ENCODE results near the gene ZP1. TPM values are rescaled to one million over a fixed set of nuclear protein-coding genes. Genes with fewer than 3 reads are reported as not detected.

Gene ZP1
- total RNA-seq, 4 donors from 2014 or later = not detected

DNA sequence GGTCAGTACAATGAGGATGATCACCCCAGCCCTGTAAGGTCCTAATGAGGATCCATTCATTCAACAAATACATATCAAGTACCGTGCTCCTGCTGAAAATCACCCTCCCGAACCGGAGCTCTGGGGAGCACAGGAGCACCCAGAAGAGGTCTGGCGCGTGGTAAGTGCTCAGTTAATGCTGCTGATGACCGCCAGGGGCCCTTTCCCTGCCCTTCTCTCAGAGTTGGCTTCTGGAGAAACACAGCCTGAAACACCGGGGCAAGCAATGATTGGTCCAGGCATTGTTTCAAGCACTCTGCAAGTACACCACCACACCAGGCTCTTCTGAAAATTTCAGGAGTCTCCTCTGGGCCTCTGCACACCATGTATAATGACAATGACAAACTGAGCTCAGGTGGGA lies 29.2 kb upstream of the ZP1 start:
- Histone ChIP-seq H3K27ac (no peak overlapping the region), H3K9me3 (no peaks in the 10 kb centered on the region), H3K36me3 (no peaks in the 10 kb centered on the region), H3K27me3 (no peaks in the 10 kb centered on the region), H3K4me1 (peaks cover 9 to 22% (median 20%) of the 10 kb centered on the region in 4 donors), H3K4me3 (no peak overlapping the region)
- in situ Hi-C loops (cut with MboI; ENCODE audit: low pct_ligation_motif_present in 1 of 4, low pct_unique_long_range_greater_than_20kb in 1 of 4, low sequenced_read_pairs in 3 of 4) (loop anchor here in 3 of 4 donors (10.0 to 25.0 kb wide), 4 partner anchors 57 to 499 kb away; partner anchors contain the start of genes DDB1 (in 1 of the 3) and TKFC (in 1 of the 3)), intact Hi-C loops (cut with DNase I; ENCODE audit: low total_unique reads) (no loop called here)
- TF ChIP-seq POLR2A (IDR thresholded peaks at IDR 0.05) = no peak
- TF ChIP-seq POLR2AphosphoS5 (IDR thresholded peaks at IDR 0.05) = no peak
- TF ChIP-seq, protein P1, sequence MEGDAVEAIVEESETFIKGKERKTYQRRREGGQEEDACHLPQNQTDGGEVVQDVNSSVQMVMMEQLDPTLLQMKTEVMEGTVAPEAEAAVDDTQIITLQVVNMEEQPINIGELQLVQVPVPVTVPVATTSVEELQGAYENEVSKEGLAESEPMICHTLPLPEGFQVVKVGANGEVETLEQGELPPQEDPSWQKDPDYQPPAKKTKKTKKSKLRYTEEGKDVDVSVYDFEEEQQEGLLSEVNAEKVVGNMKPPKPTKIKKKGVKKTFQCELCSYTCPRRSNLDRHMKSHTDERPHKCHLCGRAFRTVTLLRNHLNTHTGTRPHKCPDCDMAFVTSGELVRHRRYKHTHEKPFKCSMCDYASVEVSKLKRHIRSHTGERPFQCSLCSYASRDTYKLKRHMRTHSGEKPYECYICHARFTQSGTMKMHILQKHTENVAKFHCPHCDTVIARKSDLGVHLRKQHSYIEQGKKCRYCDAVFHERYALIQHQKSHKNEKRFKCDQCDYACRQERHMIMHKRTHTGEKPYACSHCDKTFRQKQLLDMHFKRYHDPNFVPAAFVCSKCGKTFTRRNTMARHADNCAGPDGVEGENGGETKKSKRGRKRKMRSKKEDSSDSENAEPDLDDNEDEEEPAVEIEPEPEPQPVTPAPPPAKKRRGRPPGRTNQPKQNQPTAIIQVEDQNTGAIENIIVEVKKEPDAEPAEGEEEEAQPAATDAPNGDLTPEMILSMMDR (IDR thresholded peaks at IDR 0.05) = no peak
- no peak for TF ChIP-seq EP300 (IDR thresholded peaks at IDR 0.05; ENCODE audit: low read depth)
- DNase-seq = no peak
- WGBS, 2 donors (ENCODE audit: low coverage in 1 of 2) = 88% methylated on average over 7 of the region's 7 CpGs; no CpG with 5 or more reads in 1 of the 2 donors

DNA sequence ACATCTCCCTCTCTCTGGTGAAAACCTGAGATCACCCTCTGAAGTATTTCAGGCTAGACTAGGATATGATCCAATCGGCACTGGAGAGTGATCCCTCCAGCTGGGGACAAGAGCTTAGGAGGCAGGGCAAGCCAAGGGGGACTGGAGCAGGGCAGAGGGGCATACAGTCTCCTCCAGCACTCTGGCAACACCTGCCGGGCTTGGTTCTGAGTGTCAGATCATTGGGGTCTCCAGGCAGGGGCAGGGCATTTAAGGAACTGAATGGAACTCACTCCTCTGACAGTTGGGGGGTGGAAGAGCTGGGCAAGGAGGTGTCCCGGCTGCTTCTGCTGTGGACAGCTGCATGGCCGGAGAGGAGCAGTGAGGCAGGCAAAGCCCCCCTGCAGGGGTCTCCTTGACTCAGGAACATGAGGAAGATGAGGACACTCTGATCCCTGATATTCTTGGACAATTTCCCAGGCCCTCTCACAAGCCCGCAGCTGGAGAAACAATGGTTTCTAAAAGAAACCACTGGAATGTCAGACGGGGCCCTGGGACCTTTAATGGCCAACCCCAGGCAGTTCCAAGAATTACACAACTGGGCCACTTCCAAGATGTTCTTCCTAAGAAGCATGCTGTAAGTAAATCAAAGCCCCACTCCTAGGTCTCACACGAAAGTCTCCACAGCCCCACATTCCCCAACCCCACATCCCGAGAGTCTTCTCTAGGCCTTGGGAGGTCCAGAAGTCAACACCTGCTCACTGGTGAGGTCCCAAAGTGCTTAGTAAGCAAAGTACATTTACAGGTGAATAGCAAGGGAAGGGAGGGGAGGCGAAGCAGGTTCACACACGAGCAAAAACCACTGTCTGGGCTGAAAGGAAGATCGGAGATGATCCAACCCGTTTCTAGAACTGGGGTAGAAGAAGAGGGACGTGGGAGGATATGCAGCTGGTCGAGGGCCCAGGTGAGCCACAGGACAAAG lies 26.6 kb upstream of the ZP1 start:
- peak; percentile 33 for DNase-seq
- Histone ChIP-seq H3K27me3 (no peaks in the 10 kb centered on the region), H3K4me1 (peaks cover 19 to 39% (median 32%) of the 10 kb centered on the region in 4 donors), H3K9me3 (no peaks in the 10 kb centered on the region), H3K27ac (peak overlapping the region; percentile 69 to 85 (median 80)), H3K36me3 (no peaks in the 10 kb centered on the region), H3K4me3 (peak overlapping the region in 1 of 4 donors; percentile 96)
- WGBS, 2 donors (ENCODE audit: low coverage in 1 of 2) = 79 to 81% methylated on average over 3 to 14 of the region's 14 CpGs
- intact Hi-C loops (cut with DNase I; ENCODE audit: low total_unique reads) = no loop called here
- no peak for TF ChIP-seq POLR2AphosphoS5 (IDR thresholded peaks at IDR 0.05)
- TF ChIP-seq, protein P1 (IDR thresholded peaks at IDR 0.05) = no peak
- TF ChIP-seq POLR2A (IDR thresholded peaks at IDR 0.05) = no peak
- no peak for TF ChIP-seq EP300 (IDR thresholded peaks at IDR 0.05; ENCODE audit: low read depth)
- in situ Hi-C loops (cut with MboI; ENCODE audit: low pct_ligation_motif_present in 1 of 4, low pct_unique_long_range_greater_than_20kb in 1 of 4, low sequenced_read_pairs in 3 of 4) = loop anchor here in 2 of 4 donors (25.0 kb wide), 3 partner anchors 297 to 497 kb away; partner anchors contain the start of genes DDB1 (in 1 of the 2) and TKFC (in 1 of the 2)

DNA sequence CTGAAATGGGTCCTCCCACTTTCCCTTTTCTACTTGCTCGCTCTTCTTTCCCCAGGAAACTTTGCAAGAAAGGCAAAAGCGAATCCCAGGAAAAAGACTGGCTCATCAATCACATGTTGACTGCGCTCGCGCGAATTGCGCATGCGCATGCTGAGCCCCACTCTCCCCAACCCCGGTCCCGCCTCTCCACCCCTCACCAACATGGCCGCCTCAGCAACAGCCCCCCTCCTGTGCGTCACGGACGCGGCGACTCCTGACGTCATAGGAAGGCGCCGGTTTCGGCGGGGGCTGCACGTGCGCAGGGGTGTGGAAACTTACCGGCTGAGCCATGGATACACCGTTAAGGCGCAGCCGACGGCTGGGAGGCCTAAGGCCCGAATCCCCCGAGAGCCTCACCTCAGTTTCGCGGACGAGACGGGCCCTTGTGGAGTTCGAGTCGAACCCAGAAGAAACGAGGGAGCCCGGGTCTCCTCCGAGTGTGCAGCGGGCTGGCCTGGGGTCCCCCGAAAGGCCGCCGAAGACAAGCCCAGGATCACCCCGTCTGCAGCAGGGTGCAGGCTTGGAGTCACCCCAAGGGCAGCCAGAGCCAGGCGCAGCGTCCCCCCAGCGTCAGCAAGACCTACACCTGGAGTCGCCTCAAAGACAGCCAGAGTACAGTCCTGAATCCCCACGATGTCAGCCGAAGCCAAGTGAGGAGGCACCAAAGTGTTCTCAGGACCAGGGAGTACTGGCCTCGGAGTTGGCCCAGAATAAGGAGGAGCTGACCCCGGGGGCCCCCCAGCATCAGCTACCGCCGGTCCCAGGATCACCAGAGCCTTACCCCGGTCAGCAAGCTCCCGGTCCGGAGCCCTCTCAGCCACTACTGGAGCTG lies 25.3 kb upstream of the ZP1 start, which contains the start of gene CCDC86:
CCDC86 (plus strand) TSS at position 317 of the 871 bp plus-strand sequence; CDS start at position 329, 12 bp downstream.
- Histone ChIP-seq H3K27me3 (no peaks in the 10 kb centered on the region), H3K4me1 (peaks cover 19 to 39% (median 32%) of the 10 kb centered on the region in 4 donors), H3K27ac (peak within 1 kb of the TSS; percentile 69 to 85 (median 80)), H3K36me3 (no peaks in the 10 kb centered on the region), H3K4me3 (peak within 1 kb of the TSS; percentile 59 to 96 (median 63)), H3K9me3 (no peaks in the 10 kb centered on the region)
- DNase-seq = peak; percentile 97
- TF ChIP-seq, protein P1 (IDR thresholded peaks at IDR 0.05) = no peak
- peak; percentile 36 for TF ChIP-seq EP300 (IDR thresholded peaks at IDR 0.05; ENCODE audit: low read depth)
- peak; percentile 78 to 86 (median 81) for TF ChIP-seq POLR2AphosphoS5 (IDR thresholded peaks at IDR 0.05)
- TF ChIP-seq POLR2A (IDR thresholded peaks at IDR 0.05) = peak; percentile 54
- in situ Hi-C loops (cut with MboI; ENCODE audit: low pct_ligation_motif_present in 1 of 4, low pct_unique_long_range_greater_than_20kb in 1 of 4, low sequenced_read_pairs in 3 of 4) = loop anchor here in 2 of 4 donors (25.0 kb wide), 3 partner anchors 295 to 495 kb away; partner anchors contain the start of genes DDB1 (in 1 of the 2) and TKFC (in 1 of the 2)
- intact Hi-C loops (cut with DNase I; ENCODE audit: low total_unique reads) = no loop called here
- 0% methylated on average over 1 to 43 of the region's 57 CpGs for WGBS, 2 donors (ENCODE audit: low coverage in 1 of 2)
